Neutrophil (primary cell): ENCODE data around the gene PADI1.
"Not testable (repeated sequence)": the region's sequence is repeated elsewhere in the genome, so short reads cannot be mapped to it uniquely, and the experiment has no call there.

ENCODE experiments used
- H3K27ac ChIP-seq: fragments of 200-600 bp; sonication (generic); 2 replicates; pipeline ENCODE4 v1.5.1; 2016; ENCODE audit warnings: mild to moderate bottlenecking, moderate library complexity
- H3K27me3 ChIP-seq: fragments of 200-600 bp; sonication (generic); 2 replicates; pipeline ENCODE4 v1.6.0; 2016; ENCODE audit warnings: mild to moderate bottlenecking
- H3K36me3 ChIP-seq: fragments of 200-600 bp; sonication (generic); 2 replicates; pipeline ENCODE4 v1.5.1; 2017
- H3K4me1 ChIP-seq, 2 experiments: fragments of 200-600 bp in 1 of 2; sonication (generic) in 1 of 2; 1 replicate in 1 of 2; 2 replicates in 1 of 2; pipeline versions ENCODE4 v1.5.1 to v1.6.1; 2013 to 2016; ENCODE audit warnings: low read depth in 1 of 2, low read length in 1 of 2, mild to moderate bottlenecking in 1 of 2, moderate library complexity in 1 of 2; ENCODE audit not compliant: control insufficient read depth in 1 of 2, insufficient read depth in 1 of 2
- H3K4me3 ChIP-seq, 2 experiments: fragments of 200-600 bp in 1 of 2; sonication (generic) in 1 of 2; 1 replicate in 1 of 2; 2 replicates in 1 of 2; pipeline ENCODE4 v1.5.1; 2013 to 2016; ENCODE audit warnings: low read depth in 1 of 2, low read length in 1 of 2, mild to moderate bottlenecking in 1 of 2, moderate library complexity in 1 of 2
- H3K9me3 ChIP-seq: fragments of 200-600 bp; sonication (generic); 2 replicates; pipeline ENCODE4 v1.5.1; 2016
- CTCF ChIP-seq: fragments of 200-600 bp; sonication (generic); IDR thresholded peaks from 2 replicates; pipeline ENCODE4 v1.5.1; 2016; ENCODE audit warnings: antibody characterized with exemption

The PADI1 gene

GRCh38 chr1:17236779-17237560 is 32.0 kb downstream of the PADI1 start:
- Histone ChIP-seq H3K9me3 (no peaks in the 10 kb centered on the region), H3K36me3 (no peaks in the 10 kb centered on the region), H3K4me3 (no peak overlapping the region), H3K4me1 (peaks cover 7 to 8% of the 10 kb centered on the region in 2 experiments), H3K27ac (no peak overlapping the region), H3K27me3 (no peaks in the 10 kb centered on the region)
- TF ChIP-seq CTCF = peak; percentile 91

- Histone ChIP-seq H3K4me1 (peaks cover 7 to 8% of the 10 kb centered on the region in 2 experiments), H3K27ac (no peak overlapping the region), H3K36me3 (no peaks in the 10 kb centered on the region), H3K27me3 (no peaks in the 10 kb centered on the region), H3K9me3 (no peaks in the 10 kb centered on the region), H3K4me3 (no peak overlapping the region)
- TF ChIP-seq CTCF = no peak
Measured at GRCh38 chr1:17237561-17237903, 32.6 kb downstream of the PADI1 start.

- H3K4me3 ChIP-seq = no peak overlapping the region
- no peak overlapping the region for H3K27ac ChIP-seq
- no peak for TF ChIP-seq CTCF
Measured at GRCh38 chr1:17239420-17239819, 34.5 kb downstream of the PADI1 start.

DNA sequence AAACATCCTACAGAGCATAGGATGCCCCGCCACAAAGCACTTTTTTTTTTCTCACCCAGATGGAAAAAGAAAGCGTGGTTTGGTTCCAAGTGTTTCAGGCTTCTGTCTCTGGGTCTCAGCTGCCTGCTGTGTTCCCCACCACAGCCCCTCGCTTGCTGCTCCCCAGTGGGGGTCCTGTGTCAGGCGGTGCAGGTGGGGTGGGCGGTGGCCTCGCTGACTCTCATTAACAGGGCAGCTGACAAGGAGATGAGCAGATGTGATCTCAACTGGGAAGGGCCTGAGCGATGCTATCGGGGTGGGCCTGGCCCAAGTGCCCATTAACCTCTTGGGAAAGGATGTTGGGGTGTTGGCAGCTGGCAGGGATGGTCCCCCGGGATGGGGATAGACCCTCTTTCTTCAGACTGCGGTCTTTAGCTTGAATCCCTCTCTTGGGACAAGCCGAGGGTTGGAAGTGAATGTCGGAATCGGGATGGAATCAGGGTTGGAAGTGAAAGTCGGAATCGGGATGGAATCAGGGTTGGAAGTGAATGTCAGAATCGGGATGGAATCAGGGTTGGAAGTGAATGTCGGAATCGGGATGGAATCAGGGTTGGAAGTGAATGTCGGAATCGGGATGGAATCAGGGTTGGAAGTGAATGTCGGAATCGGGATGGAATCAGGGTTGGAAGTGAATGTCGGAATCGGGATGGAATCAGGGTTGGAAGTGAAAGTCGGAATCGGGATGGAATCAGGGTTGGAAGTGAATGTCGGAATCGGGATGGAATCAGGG is 36.3 kb downstream of the PADI1 start:
- not testable (repeated sequence) for H3K4me3 ChIP-seq, H3K4me1 ChIP-seq, H3K9me3 ChIP-seq, H3K27ac ChIP-seq, H3K27me3 ChIP-seq, H3K36me3 ChIP-seq

More at GRCh38 chr1:17239420-17239819, 34.5 kb downstream of the PADI1 start:
- Histone ChIP-seq H3K27me3 (no peaks in the 10 kb centered on the region), H3K4me1 (peaks cover 7 to 8% of the 10 kb centered on the region in 2 experiments), H3K36me3 (no peaks in the 10 kb centered on the region), H3K9me3 (no peaks in the 10 kb centered on the region)

DNA sequence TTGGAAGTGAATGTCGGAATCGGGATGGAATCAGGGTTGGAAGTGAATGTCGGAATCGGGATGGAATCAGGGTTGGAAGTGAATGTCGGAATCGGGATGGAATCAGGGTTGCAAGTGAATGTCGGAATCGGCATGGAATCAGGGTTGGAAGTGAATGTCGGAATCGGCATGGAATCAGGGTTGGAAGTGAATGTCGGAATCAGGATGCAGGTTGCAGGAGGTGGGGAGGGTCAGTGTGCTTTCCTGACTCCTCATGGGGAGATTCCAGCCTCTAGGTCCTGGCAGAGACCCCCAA is 36.8 kb downstream of the PADI1 start:
- H3K4me1 ChIP-seq, H3K36me3 ChIP-seq, H3K9me3 ChIP-seq: not testable (repeated sequence)

DNA sequence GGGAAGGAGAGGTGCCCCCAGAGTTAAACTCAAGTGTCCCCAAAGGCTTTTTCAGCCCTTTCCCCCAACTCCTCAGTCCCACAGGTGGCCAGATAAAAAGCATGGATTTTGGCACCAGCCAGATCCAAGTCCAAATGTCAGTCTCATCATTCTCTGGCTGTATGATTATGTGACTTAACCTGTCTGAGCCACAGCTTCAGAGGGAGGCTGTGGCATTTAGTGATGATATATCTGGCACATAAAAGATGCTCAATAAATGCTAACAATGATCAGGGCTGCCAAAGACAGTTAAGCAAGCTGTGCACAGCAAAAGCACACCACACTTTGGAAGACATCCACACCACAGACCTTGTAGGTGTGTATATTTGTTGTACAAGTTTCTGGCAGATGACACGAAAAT is 38.3 kb downstream of the PADI1 start:
- no peak overlapping the region for H3K4me3 ChIP-seq
- H3K4me1 ChIP-seq = no peaks in the 10 kb centered on the region
- no peak for TF ChIP-seq CTCF
- no peaks in the 10 kb centered on the region for H3K9me3 ChIP-seq
- H3K36me3 ChIP-seq = no peaks in the 10 kb centered on the region
- no peak overlapping the region for H3K27ac ChIP-seq
- no peaks in the 10 kb centered on the region for H3K27me3 ChIP-seq

More for the DNA sequence above, 36.8 kb downstream of the PADI1 start:
- H3K27me3 ChIP-seq, H3K27ac ChIP-seq, H3K4me3 ChIP-seq: not testable (repeated sequence)
